ENCODE data around the gene CIAPIN1. TPM values are rescaled to one million over a fixed set of nuclear protein-coding genes. Genes with fewer than 3 reads are reported as not detected.

Gene CIAPIN1
- polyA plus RNA-seq, 3 donors, result 24.0 to 46.5 (median 42.1) TPM

DNA sequence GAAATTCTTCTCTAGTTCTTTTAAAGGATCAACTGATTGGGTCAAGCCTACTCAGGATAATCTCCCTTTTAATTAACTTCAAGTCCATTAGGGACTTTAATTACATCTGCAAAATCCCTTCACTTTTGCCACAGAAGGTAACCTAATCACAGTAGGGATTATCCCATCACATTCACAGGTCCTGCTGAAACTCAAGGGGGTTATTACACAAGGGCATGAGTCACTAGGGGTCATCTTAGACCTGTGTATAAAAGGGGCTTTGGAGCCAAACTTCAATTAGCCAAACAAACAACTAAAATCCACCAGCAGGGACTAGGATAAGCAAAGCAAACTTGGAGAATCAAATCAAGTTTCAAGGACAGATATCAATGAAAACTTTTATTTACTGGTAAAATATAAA, 19.4 kb downstream of the CIAPIN1 start:
- H3K27ac ChIP-seq (ENCODE audit: low read depth in 1 of 2, low read length in 2 of 2), result no peak overlapping the region
- H2AFZ ChIP-seq (ENCODE audit: insufficient read depth, low read depth, low read length, poor library complexity, severe bottlenecking), result no peak overlapping the region
- Mint-ChIP-seq H3K27ac (no peak overlapping the region), H3K27me3 (ENCODE audit: low read depth in 3 of 3) (no peaks in the 10 kb centered on the region), H3K9me3 (no peaks in the 10 kb centered on the region), H3K4me3 (no peak overlapping the region), H3K36me3 (peaks cover 55 to 68% of the 10 kb centered on the region in 2 donors), H3K4me1 (no peaks in the 10 kb centered on the region)
- peaks cover 52 to 65% of the 10 kb centered on the region in 2 donors for H3K36me3 ChIP-seq (replicated peaks in 1 of 2; ENCODE audit: control insufficient read depth in 1 of 2, insufficient read depth in 2 of 2, low read length in 2 of 2)
- H4K20me1 ChIP-seq (ENCODE audit: insufficient read depth, low read length), result no peaks in the 10 kb centered on the region
- no peak overlapping the region for H3K9ac ChIP-seq (ENCODE audit: insufficient read depth, low read length, poor library complexity, severe bottlenecking)
- H3K4me2 ChIP-seq (replicated peaks; ENCODE audit: extremely low read depth, low read length, poor library complexity, severe bottlenecking), result no peak overlapping the region
- intact Hi-C loops (cut with micrococcal nuclease), result no loop called here
- no peaks in the 10 kb centered on the region for H3K4me1 ChIP-seq (ENCODE audit: control insufficient read depth in 1 of 2, insufficient read depth in 2 of 2, low read length in 2 of 2)
- no peaks in the 10 kb centered on the region for H3K9me3 ChIP-seq (replicated peaks in 1 of 2; ENCODE audit: control insufficient read depth in 1 of 2, insufficient read depth in 1 of 2, low read length in 2 of 2)
- H3K4me3 ChIP-seq (replicated peaks in 1 of 3; ENCODE audit: low read depth in 2 of 3, low read length in 3 of 3), result no peak overlapping the region
- no peaks in the 10 kb centered on the region for H3K79me2 ChIP-seq (ENCODE audit: insufficient read depth, low read length)
- TF ChIP-seq, protein P1, sequence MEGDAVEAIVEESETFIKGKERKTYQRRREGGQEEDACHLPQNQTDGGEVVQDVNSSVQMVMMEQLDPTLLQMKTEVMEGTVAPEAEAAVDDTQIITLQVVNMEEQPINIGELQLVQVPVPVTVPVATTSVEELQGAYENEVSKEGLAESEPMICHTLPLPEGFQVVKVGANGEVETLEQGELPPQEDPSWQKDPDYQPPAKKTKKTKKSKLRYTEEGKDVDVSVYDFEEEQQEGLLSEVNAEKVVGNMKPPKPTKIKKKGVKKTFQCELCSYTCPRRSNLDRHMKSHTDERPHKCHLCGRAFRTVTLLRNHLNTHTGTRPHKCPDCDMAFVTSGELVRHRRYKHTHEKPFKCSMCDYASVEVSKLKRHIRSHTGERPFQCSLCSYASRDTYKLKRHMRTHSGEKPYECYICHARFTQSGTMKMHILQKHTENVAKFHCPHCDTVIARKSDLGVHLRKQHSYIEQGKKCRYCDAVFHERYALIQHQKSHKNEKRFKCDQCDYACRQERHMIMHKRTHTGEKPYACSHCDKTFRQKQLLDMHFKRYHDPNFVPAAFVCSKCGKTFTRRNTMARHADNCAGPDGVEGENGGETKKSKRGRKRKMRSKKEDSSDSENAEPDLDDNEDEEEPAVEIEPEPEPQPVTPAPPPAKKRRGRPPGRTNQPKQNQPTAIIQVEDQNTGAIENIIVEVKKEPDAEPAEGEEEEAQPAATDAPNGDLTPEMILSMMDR (IDR thresholded peaks at IDR 0.05), result no peak
- DNase-seq, result no peak
- no peaks in the 10 kb centered on the region for H3K27me3 ChIP-seq (ENCODE audit: control insufficient read depth in 2 of 2, insufficient read depth in 2 of 2, low read length in 2 of 2)

DNA sequence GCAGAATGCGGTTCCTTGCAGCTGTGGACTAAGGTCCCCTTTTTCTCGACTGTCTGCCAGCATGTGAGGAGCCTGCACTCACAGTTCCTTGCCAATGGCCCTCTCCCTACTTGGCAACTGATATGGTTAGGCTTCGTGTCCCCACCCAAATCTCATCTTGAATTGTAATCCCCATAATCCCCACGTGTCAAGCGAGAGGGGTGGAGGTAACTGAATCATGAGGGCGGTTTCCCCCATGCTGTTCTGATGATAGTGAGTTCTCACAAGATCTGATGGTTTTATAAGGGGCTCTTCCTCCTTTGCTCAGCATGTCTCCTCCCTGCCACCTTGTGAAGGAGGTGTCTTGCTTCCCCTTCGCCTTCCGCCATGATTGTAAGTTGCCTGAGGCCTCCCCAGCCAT, 19.9 kb downstream of the CIAPIN1 start:
- H3K36me3 ChIP-seq (replicated peaks in 1 of 2; ENCODE audit: control insufficient read depth in 1 of 2, insufficient read depth in 2 of 2, low read length in 2 of 2), result peaks cover 47 to 60% of the 10 kb centered on the region in 2 donors

More for the DNA sequence above, 19.9 kb downstream of the CIAPIN1 start:
- Mint-ChIP-seq H3K9me3 (no peaks in the 10 kb centered on the region), H3K4me3 (no peak overlapping the region), H3K36me3 (peaks cover 49 to 63% of the 10 kb centered on the region in 2 donors), H3K4me1 (peaks cover 4% of the 10 kb centered on the region), H3K27ac (peak overlapping the region in 1 of 7 donors; percentile 45), H3K27me3 (ENCODE audit: low read depth in 3 of 3) (no peaks in the 10 kb centered on the region)
- Histone ChIP-seq H3K27me3 (ENCODE audit: control insufficient read depth in 2 of 2, insufficient read depth in 2 of 2, low read length in 2 of 2) (no peaks in the 10 kb centered on the region), H3K4me1 (ENCODE audit: control insufficient read depth in 1 of 2, insufficient read depth in 2 of 2, low read length in 2 of 2) (no peaks in the 10 kb centered on the region), H4K20me1 (ENCODE audit: insufficient read depth, low read length) (no peaks in the 10 kb centered on the region), H3K79me2 (ENCODE audit: insufficient read depth, low read length) (no peaks in the 10 kb centered on the region), H3K27ac (ENCODE audit: low read depth in 1 of 2, low read length in 2 of 2) (no peak overlapping the region), H2AFZ (ENCODE audit: insufficient read depth, low read depth, low read length, poor library complexity, severe bottlenecking) (no peak overlapping the region), H3K4me3 (replicated peaks in 1 of 3; ENCODE audit: low read depth in 2 of 3, low read length in 3 of 3) (no peak overlapping the region), H3K9me3 (replicated peaks in 1 of 2; ENCODE audit: control insufficient read depth in 1 of 2, insufficient read depth in 1 of 2, low read length in 2 of 2) (no peaks in the 10 kb centered on the region), H3K4me2 (replicated peaks; ENCODE audit: extremely low read depth, low read length, poor library complexity, severe bottlenecking) (no peak overlapping the region), H3K9ac (ENCODE audit: insufficient read depth, low read length, poor library complexity, severe bottlenecking) (no peak overlapping the region)
- 100% methylated on average over 1 of the region's 8 CpGs for WGBS (ENCODE audit: insufficient coverage)
- intact Hi-C loops (cut with micrococcal nuclease), result no loop called here
- TF ChIP-seq, protein P1 (IDR thresholded peaks at IDR 0.05), result no peak
- DNase-seq, result no peak

All from CD14-positive monocyte (primary cell).